K562 (cell line): ENCODE results near the gene ANAPC2.

ENCODE experiments used
- ATF2 ChIP-seq: sonication (generic); formaldehyde crosslinking; IDR thresholded peaks from 2 replicates; pipeline ENCODE4 v1.8.1; 2022; ENCODE audit warnings: missing genetic modification reagents
- CEBPB ChIP-seq: fragments of 450-650 bp; IDR thresholded peaks from 2 replicates; pipeline ENCODE4 v1.6.1; 2016; ENCODE audit warnings: missing genetic modification characterization, missing compliant biosample characterization
- FOXK1 ChIP-seq: sonication (generic); formaldehyde crosslinking; IDR thresholded peaks from 2 replicates; pipeline ENCODE4 v1.8.0; 2022; ENCODE audit warnings: missing genetic modification reagents, mild to moderate bottlenecking, borderline replicate concordance
- GABPA ChIP-seq: fragments of 200-800 bp; sonication (Bioruptor generic); conservative IDR thresholded peaks from 2 replicates; pipeline ENCODE4 v1.6.1; 2016; ENCODE audit warnings: low read depth, missing genetic modification characterization, missing compliant biosample characterization
- PHF20 ChIP-seq: fragments of 450-650 bp; IDR thresholded peaks from 2 replicates; pipeline ENCODE4 v1.6.1; 2018; ENCODE audit not compliant: partially characterized antibody
- POLR2A ChIP-seq: fragments of 450-650 bp; conservative IDR thresholded peaks from 2 replicates; pipeline ENCODE4 v1.6.1; 2016
- POLR2AphosphoS5 ChIP-seq: IDR thresholded peaks from 2 replicates; pipeline ENCODE4 v1.6.1; 2011; ENCODE audit warnings: mild to moderate bottlenecking, low read depth, low read length, moderate library complexity; ENCODE audit not compliant: control insufficient read depth, insufficient read depth
- TAF1 ChIP-seq: IDR thresholded peaks from 2 replicates; pipeline ENCODE4 v1.6.1; 2011; ENCODE audit warnings: mild to moderate bottlenecking, low read length, moderate library complexity; ENCODE audit not compliant: insufficient read depth, control insufficient read depth, severe bottlenecking; ENCODE audit errors: extremely low read depth
- TSC22D4 ChIP-seq: fragments of 450-650 bp; IDR thresholded peaks from 2 replicates; pipeline ENCODE4 v1.6.1; 2016; ENCODE audit warnings: missing genetic modification characterization, missing biosample characterization, control low read depth
- ZNF324 ChIP-seq: fragments of 250-450 bp; sonication (Bioruptor Pico); IDR thresholded peaks from 2 replicates; pipeline ENCODE4 v1.4.0; 2020; ENCODE audit warnings: mild to moderate bottlenecking
- ZNF431 ChIP-seq: sonication (generic); formaldehyde crosslinking; IDR thresholded peaks from 2 replicates; pipeline ENCODE4 v1.8.0; 2022; ENCODE audit warnings: mild to moderate bottlenecking, missing genetic modification reagents
- ZSCAN29 ChIP-seq: fragments of 450-650 bp; IDR thresholded peaks from 2 replicates; pipeline ENCODE4 v1.6.1; 2017
- TF ChIP-seq, protein P1 (sequence below), 3 experiments: IDR thresholded peaks in 2 of 3; conservative IDR thresholded peaks in 1 of 3; 2 replicates each; pipeline ENCODE4 v1.5.1; 2011 to 2012; ENCODE audit warnings: low read length in 3 of 3, mild to moderate bottlenecking in 3 of 3, control low read depth in 2 of 3, improper control_type of control experiment in 1 of 3, inconsistent platforms in 1 of 3, low read depth in 1 of 3, mixed read lengths in 1 of 3, moderate library complexity in 1 of 3; ENCODE audit not compliant: insufficient read depth in 2 of 3
- TF ChIP-seq, protein P2 (sequence below): fragments of 450-650 bp; IDR thresholded peaks from 2 replicates; pipeline ENCODE4 v1.6.1; 2017; ENCODE audit warnings: antibody characterized with exemption, mild to moderate bottlenecking

DNA sequence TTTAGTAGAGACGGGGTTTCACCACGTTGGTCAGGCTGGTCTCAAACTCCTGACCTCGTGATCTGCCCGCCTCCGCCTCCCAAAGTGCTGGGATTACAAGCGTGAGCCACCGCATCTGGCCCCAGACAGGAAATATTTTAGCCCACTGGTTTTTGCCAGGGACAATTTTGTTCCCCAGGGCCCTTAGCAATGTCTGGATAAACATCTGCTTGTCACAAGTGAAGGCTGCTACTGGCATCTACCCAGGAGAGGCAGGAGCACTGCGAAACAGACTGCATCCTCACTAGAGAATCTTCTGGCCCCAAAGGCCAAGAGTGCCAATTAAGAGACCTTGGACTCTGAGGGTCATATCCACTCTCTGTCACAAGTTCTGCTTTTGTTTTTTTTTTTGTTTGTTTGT is 14.6 kb upstream of the ANAPC2 start:
- no peak for TF ChIP-seq GABPA
- no peak for TF ChIP-seq CEBPB
- TF ChIP-seq ATF2 (CRISPR knock-in tag), result no peak
- no peak for TF ChIP-seq FOXK1
- TF ChIP-seq TSC22D4 (tag), result no peak
- TF ChIP-seq, protein P1, sequence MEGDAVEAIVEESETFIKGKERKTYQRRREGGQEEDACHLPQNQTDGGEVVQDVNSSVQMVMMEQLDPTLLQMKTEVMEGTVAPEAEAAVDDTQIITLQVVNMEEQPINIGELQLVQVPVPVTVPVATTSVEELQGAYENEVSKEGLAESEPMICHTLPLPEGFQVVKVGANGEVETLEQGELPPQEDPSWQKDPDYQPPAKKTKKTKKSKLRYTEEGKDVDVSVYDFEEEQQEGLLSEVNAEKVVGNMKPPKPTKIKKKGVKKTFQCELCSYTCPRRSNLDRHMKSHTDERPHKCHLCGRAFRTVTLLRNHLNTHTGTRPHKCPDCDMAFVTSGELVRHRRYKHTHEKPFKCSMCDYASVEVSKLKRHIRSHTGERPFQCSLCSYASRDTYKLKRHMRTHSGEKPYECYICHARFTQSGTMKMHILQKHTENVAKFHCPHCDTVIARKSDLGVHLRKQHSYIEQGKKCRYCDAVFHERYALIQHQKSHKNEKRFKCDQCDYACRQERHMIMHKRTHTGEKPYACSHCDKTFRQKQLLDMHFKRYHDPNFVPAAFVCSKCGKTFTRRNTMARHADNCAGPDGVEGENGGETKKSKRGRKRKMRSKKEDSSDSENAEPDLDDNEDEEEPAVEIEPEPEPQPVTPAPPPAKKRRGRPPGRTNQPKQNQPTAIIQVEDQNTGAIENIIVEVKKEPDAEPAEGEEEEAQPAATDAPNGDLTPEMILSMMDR (IDR thresholded peaks at IDR 0.05 in 2 of 3, conservative IDR thresholded peaks at IDR 0.05 in 1 of 3; ENCODE audit: insufficient read depth in 2 of 3, low read depth in 1 of 3, low read length in 3 of 3), result no peak
- TF ChIP-seq, protein P2, sequence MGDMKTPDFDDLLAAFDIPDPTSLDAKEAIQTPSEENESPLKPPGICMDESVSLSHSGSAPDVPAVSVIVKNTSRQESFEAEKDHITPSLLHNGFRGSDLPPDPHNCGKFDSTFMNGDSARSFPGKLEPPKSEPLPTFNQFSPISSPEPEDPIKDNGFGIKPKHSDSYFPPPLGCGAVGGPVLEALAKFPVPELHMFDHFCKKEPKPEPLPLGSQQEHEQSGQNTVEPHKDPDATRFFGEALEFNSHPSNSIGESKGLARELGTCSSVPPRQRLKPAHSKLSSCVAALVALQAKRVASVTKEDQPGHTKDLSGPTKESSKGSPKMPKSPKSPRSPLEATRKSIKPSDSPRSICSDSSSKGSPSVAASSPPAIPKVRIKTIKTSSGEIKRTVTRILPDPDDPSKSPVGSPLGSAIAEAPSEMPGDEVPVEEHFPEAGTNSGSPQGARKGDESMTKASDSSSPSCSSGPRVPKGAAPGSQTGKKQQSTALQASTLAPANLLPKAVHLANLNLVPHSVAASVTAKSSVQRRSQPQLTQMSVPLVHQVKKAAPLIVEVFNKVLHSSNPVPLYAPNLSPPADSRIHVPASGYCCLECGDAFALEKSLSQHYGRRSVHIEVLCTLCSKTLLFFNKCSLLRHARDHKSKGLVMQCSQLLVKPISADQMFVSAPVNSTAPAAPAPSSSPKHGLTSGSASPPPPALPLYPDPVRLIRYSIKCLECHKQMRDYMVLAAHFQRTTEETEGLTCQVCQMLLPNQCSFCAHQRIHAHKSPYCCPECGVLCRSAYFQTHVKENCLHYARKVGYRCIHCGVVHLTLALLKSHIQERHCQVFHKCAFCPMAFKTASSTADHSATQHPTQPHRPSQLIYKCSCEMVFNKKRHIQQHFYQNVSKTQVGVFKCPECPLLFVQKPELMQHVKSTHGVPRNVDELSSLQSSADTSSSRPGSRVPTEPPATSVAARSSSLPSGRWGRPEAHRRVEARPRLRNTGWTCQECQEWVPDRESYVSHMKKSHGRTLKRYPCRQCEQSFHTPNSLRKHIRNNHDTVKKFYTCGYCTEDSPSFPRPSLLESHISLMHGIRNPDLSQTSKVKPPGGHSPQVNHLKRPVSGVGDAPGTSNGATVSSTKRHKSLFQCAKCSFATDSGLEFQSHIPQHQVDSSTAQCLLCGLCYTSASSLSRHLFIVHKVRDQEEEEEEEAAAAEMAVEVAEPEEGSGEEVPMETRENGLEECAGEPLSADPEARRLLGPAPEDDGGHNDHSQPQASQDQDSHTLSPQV, result no peak
- TF ChIP-seq TAF1, result no peak
- TF ChIP-seq ZNF431 (CRISPR knock-in tag), result no peak
- no peak for TF ChIP-seq ZSCAN29
- no peak for TF ChIP-seq POLR2A
- TF ChIP-seq PHF20, result no peak
- TF ChIP-seq POLR2AphosphoS5, result no peak
- TF ChIP-seq ZNF324 (CRISPR knock-in tag), result no peak
